GM23338 (cell line): Measurements from ENCODE around the gene DOCK3. TPM values are rescaled to one million over a fixed set of nuclear protein-coding genes. Genes with fewer than 3 reads are reported as not detected.

Experiments
- ATAC-seq: fragments of 200-7000 bp; cut with Tn5 transposase; 3 replicates; pipeline ENCODE4 v1.9.1; 2020
- DNase-seq: peaks from one replicate; pipeline ENCODE4 v3.0.0-alpha.2; 2015; ENCODE audit warnings: low spot score
- H2AFZ ChIP-seq: fragments of 200-600 bp; sonication (generic); 2 replicates; pipeline ENCODE4 v1.8.0; 2016; ENCODE audit warnings: antibody characterized with exemption, mild to moderate bottlenecking, moderate library complexity
- H3F3A ChIP-seq: fragments of 200-600 bp; sonication (generic); replicated peaks from 2 replicates; pipeline ENCODE4 v1.8.0; 2017; ENCODE audit warnings: antibody characterized with exemption, mixed run types, low read depth
- H3K27ac ChIP-seq: fragments of 200-600 bp; sonication (generic); 2 replicates; pipeline ENCODE4 v1.6.1; 2016; ENCODE audit warnings: low read depth
- H3K27me3 ChIP-seq: fragments of 200-600 bp; sonication (generic); 2 replicates; pipeline ENCODE4 v1.8.0; 2016; ENCODE audit warnings: mild to moderate bottlenecking, mixed run types, moderate library complexity; ENCODE audit not compliant: insufficient read depth
- H3K36me3 ChIP-seq: fragments of 200-600 bp; sonication (generic); 2 replicates; pipeline ENCODE4 v1.8.0; 2016; ENCODE audit warnings: mild to moderate bottlenecking; ENCODE audit not compliant: insufficient read depth
- H3K4me1 ChIP-seq: fragments of 200-600 bp; sonication (generic); 2 replicates; pipeline ENCODE4 v1.8.0; 2016; ENCODE audit warnings: mild to moderate bottlenecking, moderate library complexity; ENCODE audit not compliant: insufficient read depth
- H3K4me2 ChIP-seq: fragments of 200-600 bp; sonication (generic); 2 replicates; pipeline ENCODE4 v1.7.1; 2017; ENCODE audit warnings: mixed run types
- H3K4me3 ChIP-seq: fragments of 200-600 bp; sonication (generic); 2 replicates; pipeline ENCODE4 v1.6.1; 2016; ENCODE audit warnings: mixed run types
- H3K79me2 ChIP-seq: fragments of 200-600 bp; sonication (generic); replicated peaks from 2 replicates; pipeline ENCODE4 v1.8.0; 2017; ENCODE audit warnings: mild to moderate bottlenecking; ENCODE audit not compliant: insufficient read depth
- H3K9me2 ChIP-seq: fragments of 200-600 bp; sonication (generic); 2 replicates; pipeline ENCODE4 v1.8.0; 2017; ENCODE audit not compliant: insufficient read depth
- H4K20me1 ChIP-seq: fragments of 200-600 bp; sonication (generic); replicated peaks from 2 replicates; pipeline ENCODE4 v1.8.0; 2017; ENCODE audit warnings: mild to moderate bottlenecking; ENCODE audit not compliant: insufficient read depth
- H3K27ac Mint-ChIP-seq: 2 replicates; pipeline ENCODE4 v1.8.0; 2020; ENCODE audit warnings: inconsistent platforms, mild to moderate bottlenecking, moderate library complexity, mixed read lengths
- H3K27me3 Mint-ChIP-seq: 3 replicates; pipeline ENCODE4 v1.8.0; 2022; ENCODE audit warnings: low read depth, mild to moderate bottlenecking, moderate library complexity, mixed read lengths, inconsistent platforms; ENCODE audit not compliant: insufficient read depth, poor library complexity
- H3K36me3 Mint-ChIP-seq: 3 replicates; pipeline ENCODE4 v1.8.0; 2021; ENCODE audit warnings: low read depth, mild to moderate bottlenecking, inconsistent platforms, moderate library complexity, mixed read lengths
- H3K4me1 Mint-ChIP-seq: 3 replicates; pipeline ENCODE4 v1.8.0; 2020; ENCODE audit warnings: mild to moderate bottlenecking, inconsistent platforms, mixed read lengths
- H3K4me3 Mint-ChIP-seq: 3 replicates; pipeline ENCODE4 v1.8.0; 2021; ENCODE audit warnings: moderate library complexity, mild to moderate bottlenecking, inconsistent platforms, mixed read lengths
- H3K9me3 Mint-ChIP-seq: 3 replicates; pipeline ENCODE4 v1.8.0; 2020; ENCODE audit warnings: moderate library complexity, mild to moderate bottlenecking, inconsistent platforms, mixed read lengths
- CTCF ChIP-seq, 2 experiments: fragments of 200-600 bp in 1 of 2; sonication (generic) in 1 of 2; conservative IDR thresholded peaks; 2 replicates each; pipeline versions ENCODE4 v1.5.1 to v1.6.1; 2016 to 2017; ENCODE audit warnings: antibody characterized with exemption in 2 of 2, low read depth in 2 of 2, mild to moderate bottlenecking in 2 of 2, moderate library complexity in 1 of 2
- ETS1 ChIP-seq: IDR thresholded peaks from 2 replicates; pipeline ENCODE4 v1.6.1; 2016; ENCODE audit warnings: antibody characterized with exemption
- EZH2phosphoT487 ChIP-seq: fragments of 200-600 bp; sonication (generic); IDR thresholded peaks from one replicate; pipeline ENCODE4 v1.8.1; 2018; ENCODE audit warnings: antibody characterized with exemption; ENCODE audit not compliant: unreplicated experiment
- JUNB ChIP-seq: IDR thresholded peaks from one replicate; pipeline ENCODE4 v1.6.1; 2016; ENCODE audit warnings: antibody characterized with exemption; ENCODE audit not compliant: unreplicated experiment
- NANOG ChIP-seq: IDR thresholded peaks from 2 replicates; pipeline ENCODE4 v1.6.1; 2016; ENCODE audit warnings: antibody characterized with exemption, borderline replicate concordance
- POLR2AphosphoS5 ChIP-seq: IDR thresholded peaks from 2 replicates; pipeline ENCODE4 v1.6.1; 2016; ENCODE audit warnings: antibody characterized with exemption, low read depth
- REST ChIP-seq: IDR thresholded peaks from one replicate; pipeline ENCODE4 v1.6.1; 2018; ENCODE audit warnings: antibody characterized with exemption; ENCODE audit not compliant: unreplicated experiment
- ZNF114 ChIP-seq: fragments of 250-450 bp; sonication (Bioruptor Pico); IDR thresholded peaks from 2 replicates; pipeline ENCODE4 v1.5.0; 2020; ENCODE audit warnings: mild to moderate bottlenecking, moderate library complexity
- ZNF331 ChIP-seq: fragments of 250-450 bp; sonication (Bioruptor Pico); IDR thresholded peaks from 2 replicates; pipeline ENCODE4 v1.5.0; 2020; ENCODE audit warnings: low read depth, mild to moderate bottlenecking, moderate library complexity
- ZNF462 ChIP-seq: fragments of 250-450 bp; sonication (Bioruptor Pico); IDR thresholded peaks from 2 replicates; pipeline ENCODE4 v1.5.0; 2020; ENCODE audit warnings: mild to moderate bottlenecking, moderate library complexity
- polyA plus RNA-seq: library from polyadenylated mRNA; unstranded; fragments of >200 nt; fragmentation: Nextera tagmentation; extraction: Ambion mirVana; gene quantifications from 2 replicates; pipeline ENCODE4 v1.2.1, GENCODE V29; 2016
- total RNA-seq: library from RNA; depleted of rRNA; stranded (reverse); fragments of >200 nt; shearing (Covaris generic); gene quantifications from 2 replicates; pipeline ENCODE4 v1.2.3, GENCODE V29; 2014

Gene DOCK3
- total and polyA plus RNA-seq, 2 experiments from 2014 or later, result 2.4 to 5.6 TPM

- H3K79me2 ChIP-seq, result no peaks in the 10 kb centered on the region
- no peaks in the 10 kb centered on the region for H3K36me3 ChIP-seq
- DNase-seq, result no peak
- no peak for ATAC-seq
- H2AFZ ChIP-seq, result no peak overlapping the region
- no peak overlapping the region for H3K4me3 ChIP-seq
- H4K20me1 ChIP-seq, result no peaks in the 10 kb centered on the region
- H3K4me1 ChIP-seq, result no peaks in the 10 kb centered on the region
- Mint-ChIP-seq H3K27ac (no peak overlapping the region), H3K36me3 (no peaks in the 10 kb centered on the region), H3K9me3 (peaks cover 28% of the 10 kb centered on the region), H3K27me3 (peaks cover 1% of the 10 kb centered on the region), H3K4me1 (no peaks in the 10 kb centered on the region), H3K4me3 (no peak overlapping the region)
- no peak overlapping the region for H3K27ac ChIP-seq
- H3K4me2 ChIP-seq, result no peak overlapping the region
- TF ChIP-seq REST (no peak), ZNF331 (CRISPR knock-in tag) (no peak), JUNB (no peak), EZH2phosphoT487 (no peak), ETS1 (no peak), ZNF114 (CRISPR knock-in tag) (no peak), POLR2AphosphoS5 (no peak), CTCF (conservative IDR thresholded peaks at IDR 0.05; ENCODE audit: low read depth in 2 of 2) (no peak), NANOG (no peak), ZNF462 (no peak)
- no peaks in the 10 kb centered on the region for H3K9me2 ChIP-seq
- H3K27me3 ChIP-seq, result no peaks in the 10 kb centered on the region
- no peaks in the 10 kb centered on the region for H3F3A ChIP-seq
These were observed 472.1 kb downstream of the DOCK3 start for GRCh38 chr3:51146781-51147180.
